Lung (tissue), 12 donors: ENCODE measurements around the gene PLA2G2F. TPM values are rescaled to one million over a fixed set of nuclear protein-coding genes. Genes with fewer than 3 reads are reported as not detected.

Experiments used
- ATAC-seq: fragments of 200-7000 bp; cut with Tn5 transposase; one replicate; pipeline ENCODE4 v1.9.1; 2020; ENCODE audit warnings: moderate number of reproducible peaks; ENCODE audit not compliant: insufficient read depth, low FRiP score
- DNase-seq, 3 donors: peaks; one replicate each; pipeline ENCODE4 v3.0.0-alpha.2; 2013 to 2017
- H3K27ac ChIP-seq, 2 donors: one replicate each; pipeline ENCODE4 v1.5.1; 2013; ENCODE audit warnings: mild to moderate bottlenecking in 2 of 2, moderate library complexity in 2 of 2, control low read depth in 1 of 2, inconsistent platforms in 1 of 2, low read depth in 1 of 2, low read length in 1 of 2
- H3K27me3 ChIP-seq, 3 donors: one replicate each; pipeline ENCODE4 v1.5.1; 2013; ENCODE audit warnings: low read length in 2 of 3; ENCODE audit not compliant: control insufficient read depth in 3 of 3, insufficient read depth in 3 of 3
- H3K36me3 ChIP-seq, 4 donors: one replicate each; pipeline ENCODE4 v1.5.1; 2013; ENCODE audit warnings: low read length in 4 of 4, mild to moderate bottlenecking in 1 of 4, moderate library complexity in 1 of 4; ENCODE audit not compliant: control insufficient read depth in 4 of 4, insufficient read depth in 4 of 4
- H3K4me1 ChIP-seq, 5 donors: one replicate each; pipeline ENCODE4 v1.5.1; 2013; ENCODE audit warnings: low read length in 5 of 5, mild to moderate bottlenecking in 2 of 5, moderate library complexity in 1 of 5; ENCODE audit not compliant: control insufficient read depth in 5 of 5, insufficient read depth in 5 of 5
- H3K4me3 ChIP-seq: one replicate; pipeline ENCODE4 v1.5.1; 2013; ENCODE audit warnings: mild to moderate bottlenecking, control low read depth, moderate library complexity
- H3K9ac ChIP-seq, 2 donors: one replicate each; pipeline ENCODE4 v1.5.1; 2013; ENCODE audit warnings: low read length in 2 of 2, control low read depth in 1 of 2; ENCODE audit not compliant: insufficient read depth in 1 of 2
- H3K9me3 ChIP-seq, 4 donors: one replicate each; pipeline ENCODE4 v1.5.1; 2013; ENCODE audit warnings: low read length in 3 of 4, mild to moderate bottlenecking in 1 of 4, moderate library complexity in 1 of 4; ENCODE audit not compliant: control insufficient read depth in 4 of 4, insufficient read depth in 3 of 4
- WGBS, 2 donors: extraction: QIAGEN DNeasy Blood & Tissue Kit; methylation state at CpG; one replicate each; pipeline ENCODE4 v1.1.7; 2013; 5-methylcytosine and 5-hydroxymethylcytosine counted together
- polyA plus RNA-seq, 2 donors: library from polyadenylated mRNA; stranded (reverse); fragments of 200-250 nt; gene quantifications; one replicate each; pipeline ENCODE4 v1.2.1, GENCODE V29; 2013
- total RNA-seq, 2 donors: library from RNA; depleted of rRNA in 1 of 2; stranded (reverse); fragments of >200 nt in 1 of 2; gene quantifications; one replicate each; pipeline ENCODE4 v1.2.1, GENCODE V29; 2014 to 2021
- TF ChIP-seq, protein P1 (sequence below): IDR thresholded peaks from 2 replicates; pipeline ENCODE4 v1.5.1; 2012; ENCODE audit warnings: mild to moderate bottlenecking; ENCODE audit errors: control extremely low read depth, extremely low read depth
- donor health status: control.
- donor health status: control.
- donor health status: Bipolar disorder and iron deficiency.
- donor health status: healthy.
- donor health status: DM: yes; HTN: yes; CAD: no.

Gene PLA2G2F
- total and polyA plus RNA-seq, 4 donors, result not detected

GRCh38 chr1:20160034-20160433 lies 20.9 kb downstream of the PLA2G2F start:
- ATAC-seq, result no peak
- no peak overlapping the region for H3K4me3 ChIP-seq
- no peak overlapping the region for H3K9ac ChIP-seq
- no peaks in the 10 kb centered on the region for H3K36me3 ChIP-seq
- TF ChIP-seq, protein P1, sequence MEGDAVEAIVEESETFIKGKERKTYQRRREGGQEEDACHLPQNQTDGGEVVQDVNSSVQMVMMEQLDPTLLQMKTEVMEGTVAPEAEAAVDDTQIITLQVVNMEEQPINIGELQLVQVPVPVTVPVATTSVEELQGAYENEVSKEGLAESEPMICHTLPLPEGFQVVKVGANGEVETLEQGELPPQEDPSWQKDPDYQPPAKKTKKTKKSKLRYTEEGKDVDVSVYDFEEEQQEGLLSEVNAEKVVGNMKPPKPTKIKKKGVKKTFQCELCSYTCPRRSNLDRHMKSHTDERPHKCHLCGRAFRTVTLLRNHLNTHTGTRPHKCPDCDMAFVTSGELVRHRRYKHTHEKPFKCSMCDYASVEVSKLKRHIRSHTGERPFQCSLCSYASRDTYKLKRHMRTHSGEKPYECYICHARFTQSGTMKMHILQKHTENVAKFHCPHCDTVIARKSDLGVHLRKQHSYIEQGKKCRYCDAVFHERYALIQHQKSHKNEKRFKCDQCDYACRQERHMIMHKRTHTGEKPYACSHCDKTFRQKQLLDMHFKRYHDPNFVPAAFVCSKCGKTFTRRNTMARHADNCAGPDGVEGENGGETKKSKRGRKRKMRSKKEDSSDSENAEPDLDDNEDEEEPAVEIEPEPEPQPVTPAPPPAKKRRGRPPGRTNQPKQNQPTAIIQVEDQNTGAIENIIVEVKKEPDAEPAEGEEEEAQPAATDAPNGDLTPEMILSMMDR, result no peak
- no peak overlapping the region for H3K27ac ChIP-seq
- no peaks in the 10 kb centered on the region for H3K27me3 ChIP-seq
- DNase-seq, result no peak
- 79 to 89% methylated on average over 1 of the region's 1 CpG for WGBS, 2 donors
- H3K9me3 ChIP-seq, result peaks cover 0 to 47% (median 16%) of the 10 kb centered on the region in 4 donors
- peaks cover 0 to 5% (median 0%) of the 10 kb centered on the region in 5 donors for H3K4me1 ChIP-seq

- no peak overlapping the region for H3K9ac ChIP-seq
- 48 to 64% methylated on average over 15 of the region's 15 CpGs for WGBS, 2 donors
- DNase-seq, result peak; percentile 38 to 51 (median 49)
- peaks cover 0 to 35% (median 9%) of the 10 kb centered on the region in 4 donors for H3K9me3 ChIP-seq
- TF ChIP-seq, protein P1, result no peak
- no peaks in the 10 kb centered on the region for H3K36me3 ChIP-seq
- H3K4me3 ChIP-seq, result no peak overlapping the region
- H3K4me1 ChIP-seq, result peaks cover 0 to 5% (median 0%) of the 10 kb centered on the region in 5 donors
- H3K27ac ChIP-seq, result peak overlapping the region in 1 of 2 donors; percentile 15
- peaks cover 0 to 10% (median 0%) of the 10 kb centered on the region in 3 donors for H3K27me3 ChIP-seq
- no peak for ATAC-seq
Observed at GRCh38 chr1:20164694-20165202, 25.6 kb downstream of the PLA2G2F start.

GRCh38 chr1:20165522-20165951 lies 26.4 kb downstream of the PLA2G2F start:
- Histone ChIP-seq H3K4me3 (no peak overlapping the region), H3K27ac (no peak overlapping the region), H3K27me3 (peaks cover 0 to 10% (median 0%) of the 10 kb centered on the region in 3 donors), H3K4me1 (peaks cover 0 to 5% (median 0%) of the 10 kb centered on the region in 5 donors), H3K9me3 (peaks cover 0 to 31% (median 4%) of the 10 kb centered on the region in 4 donors), H3K36me3 (no peaks in the 10 kb centered on the region), H3K9ac (no peak overlapping the region)
- ATAC-seq (no peak), DNase-seq (peak in 1 of 3 donors; percentile 32)
- WGBS, 2 donors, result 76 to 93% methylated on average over 16 of the region's 16 CpGs
- TF ChIP-seq, protein P1, result no peak
